ENCODE results near the gene TM9SF4. TPM values are rescaled to one million over a fixed set of nuclear protein-coding genes. Genes with fewer than 3 reads are reported as not detected.

TM9SF4 gene
- total and polyA plus RNA-seq, 4 donors, result 18.4 to 46.6 (median 38.5) TPM

- Histone ChIP-seq H3K4me3 (no peak overlapping the region), H3K27me3 (ENCODE audit: control insufficient read depth in 3 of 3, insufficient read depth in 3 of 3, low read length in 2 of 3) (no peaks in the 10 kb centered on the region), H3K9ac (ENCODE audit: insufficient read depth in 1 of 2, low read length in 2 of 2) (no peak overlapping the region), H3K27ac (ENCODE audit: low read depth in 1 of 2, low read length in 1 of 2) (no peak overlapping the region), H3K4me1 (ENCODE audit: control insufficient read depth in 5 of 5, insufficient read depth in 5 of 5, low read length in 5 of 5) (peaks cover 0 to 10% (median 3%) of the 10 kb centered on the region in 5 donors), H3K9me3 (ENCODE audit: control insufficient read depth in 4 of 4, insufficient read depth in 3 of 4, low read length in 3 of 4) (no peaks in the 10 kb centered on the region), H3K36me3 (ENCODE audit: control insufficient read depth in 4 of 4, insufficient read depth in 4 of 4, low read length in 4 of 4) (peaks cover 15 to 40% (median 28%) of the 10 kb centered on the region in 4 donors)
- 96 to 99% methylated on average over 4 of the region's 4 CpGs for WGBS, 2 donors
- ATAC-seq (ENCODE audit: insufficient read depth, low FRiP score), result no peak
- DNase-seq, result no peak
- no peak for TF ChIP-seq CTCF (IDR thresholded peaks at IDR 0.05; ENCODE audit: control extremely low read depth, extremely low read depth)
Measured at GRCh38 chr20:32158943-32159660, 49.6 kb downstream of the TM9SF4 start.

- Histone ChIP-seq H3K4me1 (ENCODE audit: control insufficient read depth in 5 of 5, insufficient read depth in 5 of 5, low read length in 5 of 5) (peaks cover 0 to 10% (median 3%) of the 10 kb centered on the region in 5 donors), H3K4me3 (no peak overlapping the region), H3K9me3 (ENCODE audit: control insufficient read depth in 4 of 4, insufficient read depth in 3 of 4, low read length in 3 of 4) (no peaks in the 10 kb centered on the region), H3K27ac (ENCODE audit: low read depth in 1 of 2, low read length in 1 of 2) (no peak overlapping the region), H3K36me3 (ENCODE audit: control insufficient read depth in 4 of 4, insufficient read depth in 4 of 4, low read length in 4 of 4) (peaks cover 15 to 46% (median 31%) of the 10 kb centered on the region in 4 donors), H3K27me3 (ENCODE audit: control insufficient read depth in 3 of 3, insufficient read depth in 3 of 3, low read length in 2 of 3) (no peaks in the 10 kb centered on the region), H3K9ac (ENCODE audit: insufficient read depth in 1 of 2, low read length in 2 of 2) (no peak overlapping the region)
- 72 to 83% methylated on average over 5 of the region's 5 CpGs for WGBS, 2 donors
- DNase-seq (no peak), ATAC-seq (ENCODE audit: insufficient read depth, low FRiP score) (no peak)
- no peak for TF ChIP-seq CTCF (IDR thresholded peaks at IDR 0.05; ENCODE audit: control extremely low read depth, extremely low read depth)
Measured at GRCh38 chr20:32159766-32160221, 50.3 kb downstream of the TM9SF4 start.

- WGBS, 2 donors, result 95 to 97% methylated on average over 5 of the region's 5 CpGs
- H3K4me3 ChIP-seq, result no peak overlapping the region
- ATAC-seq (ENCODE audit: insufficient read depth, low FRiP score) (no peak), DNase-seq (no peak)
- H3K27ac ChIP-seq (ENCODE audit: low read depth in 1 of 2, low read length in 1 of 2), result no peak overlapping the region
- TF ChIP-seq CTCF (IDR thresholded peaks at IDR 0.05; ENCODE audit: control extremely low read depth, extremely low read depth), result no peak
- no peak overlapping the region for H3K9ac ChIP-seq (ENCODE audit: insufficient read depth in 1 of 2, low read length in 2 of 2)
- H3K27me3 ChIP-seq (ENCODE audit: control insufficient read depth in 3 of 3, insufficient read depth in 3 of 3, low read length in 2 of 3), result no peaks in the 10 kb centered on the region
- H3K36me3 ChIP-seq (ENCODE audit: control insufficient read depth in 4 of 4, insufficient read depth in 4 of 4, low read length in 4 of 4), result peaks cover 15 to 52% (median 29%) of the 10 kb centered on the region in 4 donors
- no peaks in the 10 kb centered on the region for H3K9me3 ChIP-seq (ENCODE audit: control insufficient read depth in 4 of 4, insufficient read depth in 3 of 4, low read length in 3 of 4)
- peaks cover 0 to 10% (median 2%) of the 10 kb centered on the region in 5 donors for H3K4me1 ChIP-seq (ENCODE audit: control insufficient read depth in 5 of 5, insufficient read depth in 5 of 5, low read length in 5 of 5)
Measured at GRCh38 chr20:32160341-32160740, 50.8 kb downstream of the TM9SF4 start.
